ENCODE data around the gene CAP2.

Gene CAP2

GRCh38 chr6:17472653-17473183, 79.3 kb downstream of the CAP2 start:
- TF ChIP-seq, protein P1, sequence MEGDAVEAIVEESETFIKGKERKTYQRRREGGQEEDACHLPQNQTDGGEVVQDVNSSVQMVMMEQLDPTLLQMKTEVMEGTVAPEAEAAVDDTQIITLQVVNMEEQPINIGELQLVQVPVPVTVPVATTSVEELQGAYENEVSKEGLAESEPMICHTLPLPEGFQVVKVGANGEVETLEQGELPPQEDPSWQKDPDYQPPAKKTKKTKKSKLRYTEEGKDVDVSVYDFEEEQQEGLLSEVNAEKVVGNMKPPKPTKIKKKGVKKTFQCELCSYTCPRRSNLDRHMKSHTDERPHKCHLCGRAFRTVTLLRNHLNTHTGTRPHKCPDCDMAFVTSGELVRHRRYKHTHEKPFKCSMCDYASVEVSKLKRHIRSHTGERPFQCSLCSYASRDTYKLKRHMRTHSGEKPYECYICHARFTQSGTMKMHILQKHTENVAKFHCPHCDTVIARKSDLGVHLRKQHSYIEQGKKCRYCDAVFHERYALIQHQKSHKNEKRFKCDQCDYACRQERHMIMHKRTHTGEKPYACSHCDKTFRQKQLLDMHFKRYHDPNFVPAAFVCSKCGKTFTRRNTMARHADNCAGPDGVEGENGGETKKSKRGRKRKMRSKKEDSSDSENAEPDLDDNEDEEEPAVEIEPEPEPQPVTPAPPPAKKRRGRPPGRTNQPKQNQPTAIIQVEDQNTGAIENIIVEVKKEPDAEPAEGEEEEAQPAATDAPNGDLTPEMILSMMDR (IDR thresholded peaks at IDR 0.05; ENCODE audit: low read length, missing control alignments): no peak
- DNase-seq (ENCODE audit: low read depth): no peak
- no peak overlapping the region for H3K4me3 ChIP-seq (replicated peaks; ENCODE audit: low read depth, low read length)

DNA sequence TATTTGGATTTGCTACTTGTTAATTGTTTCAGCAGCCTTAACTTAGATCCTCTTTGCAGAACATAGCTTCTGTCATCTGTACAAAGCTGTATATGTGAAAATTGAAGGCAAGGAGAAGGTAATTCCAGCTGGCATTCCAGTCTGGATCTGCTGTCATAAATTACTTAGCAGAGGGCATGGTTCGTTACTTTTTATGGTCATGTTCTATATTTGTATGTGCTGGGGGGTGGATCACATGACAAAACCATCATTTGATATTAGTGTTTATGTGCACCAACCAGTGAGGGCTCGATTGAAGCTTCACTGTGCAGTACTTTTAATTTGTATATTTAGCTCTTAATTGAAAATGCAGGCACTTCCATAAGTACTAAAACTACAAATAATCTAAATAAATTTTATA, 80.2 kb downstream of the CAP2 start:
- TF ChIP-seq, protein P1 (IDR thresholded peaks at IDR 0.05; ENCODE audit: low read length, missing control alignments): no peak
- no peak for DNase-seq (ENCODE audit: low read depth)

DNA sequence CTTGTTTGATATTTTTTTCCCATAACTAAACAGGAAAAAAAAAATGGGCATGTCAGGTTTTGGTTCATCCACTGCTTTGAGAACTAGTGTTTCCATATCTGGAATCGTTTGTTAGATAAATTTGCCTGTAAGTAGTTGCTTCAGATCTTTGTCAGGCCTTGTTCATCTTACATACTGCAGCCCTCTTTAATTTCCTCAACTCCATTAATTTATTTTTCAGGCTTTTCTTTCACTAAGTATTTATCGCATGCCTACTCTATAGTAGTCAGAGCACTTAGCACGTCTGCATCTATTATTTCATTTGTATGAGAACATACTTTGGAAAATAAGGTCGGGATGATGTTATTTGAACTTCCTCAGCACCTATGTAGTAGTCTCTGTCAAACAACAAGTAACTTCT, 80.9 kb downstream of the CAP2 start:
- no peak overlapping the region for H3K4me3 ChIP-seq (replicated peaks; ENCODE audit: low read depth, low read length)
- no peak for DNase-seq (ENCODE audit: low read depth)
- TF ChIP-seq, protein P1 (IDR thresholded peaks at IDR 0.05; ENCODE audit: low read length, missing control alignments): no peak

More for the DNA sequence above, 80.2 kb downstream of the CAP2 start:
- H3K4me3 ChIP-seq (replicated peaks; ENCODE audit: low read depth, low read length): no peak overlapping the region

DNA sequence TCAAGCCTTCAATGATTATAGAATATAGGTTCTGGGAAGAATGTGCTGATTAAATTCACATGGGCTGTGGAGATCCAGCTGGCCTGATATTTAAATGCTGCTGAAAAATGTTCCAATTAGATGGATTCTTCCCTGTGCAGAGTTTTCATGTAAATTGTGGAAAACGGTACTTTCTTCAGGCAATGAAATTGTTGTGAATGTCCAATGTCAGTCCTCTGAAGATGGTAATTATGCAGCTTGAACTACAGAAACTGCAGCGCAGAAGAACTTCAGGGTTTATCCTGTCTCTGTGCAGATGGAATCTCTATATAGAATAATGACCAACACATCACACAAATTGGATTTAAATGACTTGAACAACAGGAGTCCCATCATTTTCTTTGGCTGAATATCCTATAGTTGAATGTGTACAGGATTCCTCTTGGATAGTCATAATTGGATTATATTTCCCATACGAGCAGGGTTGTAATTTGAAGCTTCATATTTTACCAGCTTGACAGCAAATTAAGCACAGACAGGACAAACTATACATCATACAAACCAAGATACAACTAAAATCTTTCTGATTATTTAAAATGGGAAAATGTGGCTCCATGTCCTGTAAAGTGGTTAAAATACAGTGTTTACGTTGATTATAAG, 82.3 kb downstream of the CAP2 start:
- DNase-seq (ENCODE audit: low read depth): no peak
- TF ChIP-seq, protein P1 (IDR thresholded peaks at IDR 0.05; ENCODE audit: low read length, missing control alignments): no peak

GRCh38 chr6:17476511-17476910, 83.1 kb downstream of the CAP2 start:
- TF ChIP-seq, protein P1 (IDR thresholded peaks at IDR 0.05; ENCODE audit: low read length, missing control alignments): no peak
- H3K4me3 ChIP-seq (replicated peaks; ENCODE audit: low read depth, low read length): no peak overlapping the region

More for the DNA sequence above, 82.3 kb downstream of the CAP2 start:
- no peak overlapping the region for H3K4me3 ChIP-seq (replicated peaks; ENCODE audit: low read depth, low read length)

GRCh38 chr6:17477356-17477755, 84.0 kb downstream of the CAP2 start:
- no peak overlapping the region for H3K4me3 ChIP-seq (replicated peaks; ENCODE audit: low read depth, low read length)
- no peak for DNase-seq (ENCODE audit: low read depth)
- TF ChIP-seq, protein P1 (IDR thresholded peaks at IDR 0.05; ENCODE audit: low read length, missing control alignments): no peak

More at GRCh38 chr6:17476511-17476910, 83.1 kb downstream of the CAP2 start:
- no peak for DNase-seq (ENCODE audit: low read depth)
